Spleen (tissue), 7 donors: ENCODE data around the gene SLCO4A1.

Experiments
- POLR2A ChIP-seq, 3 donors: fragments of 450-650 bp; IDR thresholded peaks; one replicate each; pipeline ENCODE4 v1.5.1; 2017; ENCODE audit warnings: antibody characterized with exemption in 3 of 3, mild to moderate bottlenecking in 1 of 3
- POLR2AphosphoS5 ChIP-seq, 3 donors: sonication (generic); formaldehyde crosslinking; IDR thresholded peaks; one replicate each; pipeline ENCODE4 v1.5.1; 2017; ENCODE audit warnings: antibody characterized with exemption in 3 of 3
- TF ChIP-seq, protein P1 (sequence below), 11 experiments: fragments of 200-600 bp in 7 of 11; fragments of 450-650 bp in 4 of 11; sonication (generic) in 4 of 11; IDR thresholded peaks in 8 of 11; conservative IDR thresholded peaks in 3 of 11; 1 replicate in 7 of 11; 2 replicates in 4 of 11; pipeline versions ENCODE4 v1.4.0 to v1.8.0; 2016 to 2021; ENCODE audit warnings: antibody characterized with exemption in 11 of 11, inconsistent platforms in 4 of 11, mild to moderate bottlenecking in 1 of 11
- donor health status: DM: no; HTN: no; CAD: no; lungs with moderate emphysema.
- donor health status: DM: no; HTN: no; CAD: no.
- donor health status: DM: no; HTN: no; CAD: no.

- TF ChIP-seq, protein P1, sequence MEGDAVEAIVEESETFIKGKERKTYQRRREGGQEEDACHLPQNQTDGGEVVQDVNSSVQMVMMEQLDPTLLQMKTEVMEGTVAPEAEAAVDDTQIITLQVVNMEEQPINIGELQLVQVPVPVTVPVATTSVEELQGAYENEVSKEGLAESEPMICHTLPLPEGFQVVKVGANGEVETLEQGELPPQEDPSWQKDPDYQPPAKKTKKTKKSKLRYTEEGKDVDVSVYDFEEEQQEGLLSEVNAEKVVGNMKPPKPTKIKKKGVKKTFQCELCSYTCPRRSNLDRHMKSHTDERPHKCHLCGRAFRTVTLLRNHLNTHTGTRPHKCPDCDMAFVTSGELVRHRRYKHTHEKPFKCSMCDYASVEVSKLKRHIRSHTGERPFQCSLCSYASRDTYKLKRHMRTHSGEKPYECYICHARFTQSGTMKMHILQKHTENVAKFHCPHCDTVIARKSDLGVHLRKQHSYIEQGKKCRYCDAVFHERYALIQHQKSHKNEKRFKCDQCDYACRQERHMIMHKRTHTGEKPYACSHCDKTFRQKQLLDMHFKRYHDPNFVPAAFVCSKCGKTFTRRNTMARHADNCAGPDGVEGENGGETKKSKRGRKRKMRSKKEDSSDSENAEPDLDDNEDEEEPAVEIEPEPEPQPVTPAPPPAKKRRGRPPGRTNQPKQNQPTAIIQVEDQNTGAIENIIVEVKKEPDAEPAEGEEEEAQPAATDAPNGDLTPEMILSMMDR (IDR thresholded peaks at IDR 0.05 in 8 of 11, conservative IDR thresholded peaks at IDR 0.05 in 3 of 11), result no peak
- TF ChIP-seq POLR2A (IDR thresholded peaks at IDR 0.05) (no peak), POLR2AphosphoS5 (IDR thresholded peaks at IDR 0.05) (no peak)
These were observed 36.9 kb upstream of the SLCO4A1 start for GRCh38 chr20:62605236-62605943.
